NT2/D1 (cell line): ENCODE data around the gene TAGAP.

Source experiments
- SUZ12 ChIP-seq: IDR thresholded peaks from 2 replicates; pipeline ENCODE4 v1.6.1; 2011; ENCODE audit not compliant: insufficient read length, insufficient read depth; ENCODE audit errors: extremely low read depth
- YY1 ChIP-seq: IDR thresholded peaks from 2 replicates; pipeline ENCODE4 v1.6.1; 2011; ENCODE audit not compliant: insufficient read length, insufficient read depth
- ZNF274 ChIP-seq: IDR thresholded peaks from 2 replicates; pipeline ENCODE4 v1.6.1; 2011; ENCODE audit warnings: mild to moderate bottlenecking, low read depth, low read length

- no peak for TF ChIP-seq YY1
- no peak for TF ChIP-seq SUZ12
- no peak for TF ChIP-seq ZNF274
Measured at GRCh38 chr6:159093609-159094443, 49.0 kb upstream of the TAGAP start.
